ENCODE results near the gene ABHD2. TPM values are rescaled to one million over a fixed set of nuclear protein-coding genes. Genes with fewer than 3 reads are reported as not detected.
"Not testable (repeated sequence)": the region's sequence is repeated elsewhere in the genome, so short reads cannot be mapped to it uniquely, and the experiment has no call there.

ABHD2 gene, protein sequence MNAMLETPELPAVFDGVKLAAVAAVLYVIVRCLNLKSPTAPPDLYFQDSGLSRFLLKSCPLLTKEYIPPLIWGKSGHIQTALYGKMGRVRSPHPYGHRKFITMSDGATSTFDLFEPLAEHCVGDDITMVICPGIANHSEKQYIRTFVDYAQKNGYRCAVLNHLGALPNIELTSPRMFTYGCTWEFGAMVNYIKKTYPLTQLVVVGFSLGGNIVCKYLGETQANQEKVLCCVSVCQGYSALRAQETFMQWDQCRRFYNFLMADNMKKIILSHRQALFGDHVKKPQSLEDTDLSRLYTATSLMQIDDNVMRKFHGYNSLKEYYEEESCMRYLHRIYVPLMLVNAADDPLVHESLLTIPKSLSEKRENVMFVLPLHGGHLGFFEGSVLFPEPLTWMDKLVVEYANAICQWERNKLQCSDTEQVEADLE
- total RNA-seq = 10 to 100 TPM; 41.5 to 52.1 TPM

DNA sequence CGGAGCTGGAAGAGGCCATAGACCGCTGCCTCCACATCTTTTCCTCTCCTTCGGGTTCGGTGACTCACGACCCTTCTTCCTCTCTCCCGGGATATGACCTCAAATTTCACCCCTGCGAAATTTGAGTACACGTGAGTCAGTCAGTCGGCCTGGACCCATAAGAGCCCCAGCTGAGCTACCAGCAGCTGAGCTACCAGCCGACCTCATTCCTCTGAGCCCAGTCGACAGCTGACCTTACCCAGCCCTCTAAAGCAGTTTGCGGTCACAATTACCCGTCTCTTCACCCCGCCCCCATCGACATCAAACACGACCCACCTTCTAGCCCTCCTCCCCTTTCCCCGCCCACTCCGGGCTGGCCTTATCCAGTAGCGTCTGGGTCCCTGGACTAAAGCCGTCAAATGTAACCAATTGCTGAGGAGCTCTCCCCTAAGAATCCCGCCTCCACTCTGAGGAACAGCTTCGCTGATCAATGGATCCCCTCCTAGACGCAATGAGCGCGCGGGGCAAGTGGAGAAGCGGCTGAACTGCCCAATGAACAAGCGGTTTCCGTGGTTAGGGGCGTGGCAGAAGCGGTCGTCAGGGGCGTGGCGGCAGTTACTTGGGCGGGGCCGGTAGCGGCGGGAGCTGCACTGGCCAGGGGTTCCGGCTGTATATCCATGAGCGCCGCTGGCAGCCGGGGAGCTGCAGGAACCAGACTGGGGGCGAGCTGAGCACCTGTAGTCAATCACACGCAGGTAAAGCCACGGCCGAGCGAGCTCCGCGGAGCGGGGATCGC lies at the start of gene ABHD2:
TSS of gene ABHD2 (plus strand) at position 627 of the 775 bp plus-strand sequence. CDS start 27,872 bp downstream, outside the sequence.
- no peaks in the 10 kb centered on the region for H3K9me3 Mint-ChIP-seq (ENCODE audit: low read depth)
- peaks cover 4% of the 10 kb centered on the region for H3K36me3 Mint-ChIP-seq (ENCODE audit: low read depth)
- H3K4me1 Mint-ChIP-seq = peaks cover 36% of the 10 kb centered on the region
- no peaks in the 10 kb centered on the region for H3K27me3 Mint-ChIP-seq
- ATAC-seq (peak; percentile 98), DNase-seq (peak; percentile 99)
- no peak within 1 kb of the TSS for H3K4me3 Mint-ChIP-seq
- ChIA-PET POLR2A (interaction anchor here (0.6 to 2.7 kb wide), 11 partner anchors 8 to 455 kb away, joined by 3 to 9 read pairs (median 4); partner anchors contain the start of gene ISG20), CTCF (interaction anchor here (0.6 to 5.2 kb wide), 13 partner anchors 9 to 183 kb away, joined by 3 to 38 read pairs (median 4); partner anchors contain the start of gene FANCI)
- H3K27ac Mint-ChIP-seq = peak within 1 kb of the TSS; percentile 9
- intact Hi-C loops (cut with DNase I, micrococcal nuclease) = loop anchor here (1.0 to 5.0 kb wide), 9 partner anchors 79 to 542 kb away; partner anchors contain the start of genes AEN (in 1 of the 2), DET1 (in 1 of the 2), MFGE8 (in 1 of the 2) and POLG (in 1 of the 2)

DNA sequence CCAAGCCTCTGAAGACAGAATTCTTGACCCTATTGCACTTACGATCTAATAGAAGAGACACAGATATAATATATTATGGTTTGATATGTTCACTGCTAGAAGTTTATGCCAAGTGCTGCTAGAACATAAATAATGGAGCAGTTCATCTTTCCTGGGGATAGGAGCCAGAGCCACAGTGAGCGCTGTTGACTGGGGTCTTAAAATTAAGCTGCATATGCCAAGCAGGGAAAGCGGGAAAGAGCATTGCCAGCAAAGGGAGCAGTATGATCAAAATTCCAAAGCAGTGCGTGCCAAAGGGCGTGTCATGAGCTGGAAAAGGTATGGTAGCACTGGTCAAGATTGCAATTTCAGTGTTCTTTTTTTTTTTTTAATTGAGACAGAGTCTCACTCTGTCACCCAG lies 49.1 kb upstream of the ABHD2 start:
- ChIA-PET CTCF (interaction anchor here (0.5 kb wide), 1 partner anchor 21 kb away, joined by 3 read pairs; no protein-coding TSS in a partner anchor), POLR2A (no interaction called here)
- H3K27ac Mint-ChIP-seq = no peak overlapping the region
- H3K9me3 Mint-ChIP-seq (ENCODE audit: low read depth) = no peaks in the 10 kb centered on the region
- ATAC-seq (no peak), DNase-seq (no peak)
- no peaks in the 10 kb centered on the region for H3K36me3 Mint-ChIP-seq (ENCODE audit: low read depth)
- intact Hi-C loops (cut with DNase I, micrococcal nuclease) = no loop called here
- H3K27me3 Mint-ChIP-seq = peaks cover 3% of the 10 kb centered on the region
- H3K4me1 Mint-ChIP-seq = no peaks in the 10 kb centered on the region
- H3K4me3 Mint-ChIP-seq = no peak overlapping the region

DNA sequence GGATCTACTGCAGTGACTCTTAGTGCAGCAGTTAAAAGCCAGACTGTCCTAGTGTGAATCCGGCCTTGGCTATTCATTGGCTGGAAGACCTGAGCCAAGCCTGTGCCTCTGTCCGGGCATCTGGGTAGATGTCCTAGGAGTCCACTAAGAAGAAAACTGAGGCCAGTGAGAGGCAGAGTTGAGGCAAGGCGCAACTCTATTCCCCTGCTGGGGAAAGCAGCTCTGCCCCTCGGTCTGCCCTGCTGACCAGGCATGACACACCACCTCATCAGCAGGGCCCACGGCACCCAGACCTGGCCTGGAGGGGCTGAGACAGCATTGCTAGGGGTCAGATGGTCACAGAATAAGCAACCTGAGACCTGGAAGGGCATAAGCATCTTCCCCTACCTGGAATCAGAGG lies 46.7 kb upstream of the ABHD2 start:
- Mint-ChIP-seq H3K27ac (no peak overlapping the region), H3K27me3 (peaks cover 3% of the 10 kb centered on the region), H3K4me1 (no peaks in the 10 kb centered on the region), H3K4me3 (no peak overlapping the region), H3K9me3 (ENCODE audit: low read depth) (no peaks in the 10 kb centered on the region), H3K36me3 (ENCODE audit: low read depth) (no peaks in the 10 kb centered on the region)
- intact Hi-C loops (cut with DNase I, micrococcal nuclease) = no loop called here
- ChIA-PET POLR2A (no interaction called here), CTCF (interaction anchor here (0.7 to 1.5 kb wide), 2 partner anchors 14 to 16 kb away, joined by 3 to 4 read pairs; no protein-coding TSS in a partner anchor)
- ATAC-seq = no peak
- DNase-seq = no peak

GRCh38 chr15:89042387-89042786 lies 45.9 kb upstream of the ABHD2 start:
- ChIA-PET CTCF (interaction anchor here (1.1 to 1.2 kb wide), 2 partner anchors 15 to 87 kb away, joined by 3 to 7 read pairs; no protein-coding TSS in a partner anchor), POLR2A (no interaction called here)
- no peak for ATAC-seq
- H3K36me3 Mint-ChIP-seq (ENCODE audit: low read depth) = no peaks in the 10 kb centered on the region
- H3K9me3 Mint-ChIP-seq (ENCODE audit: low read depth) = no peaks in the 10 kb centered on the region
- peaks cover 3% of the 10 kb centered on the region for H3K27me3 Mint-ChIP-seq
- no peak overlapping the region for H3K4me3 Mint-ChIP-seq
- intact Hi-C loops (cut with DNase I, micrococcal nuclease) = no loop called here
- H3K4me1 Mint-ChIP-seq = no peaks in the 10 kb centered on the region
- no peak for DNase-seq
- H3K27ac Mint-ChIP-seq = no peak overlapping the region

DNA sequence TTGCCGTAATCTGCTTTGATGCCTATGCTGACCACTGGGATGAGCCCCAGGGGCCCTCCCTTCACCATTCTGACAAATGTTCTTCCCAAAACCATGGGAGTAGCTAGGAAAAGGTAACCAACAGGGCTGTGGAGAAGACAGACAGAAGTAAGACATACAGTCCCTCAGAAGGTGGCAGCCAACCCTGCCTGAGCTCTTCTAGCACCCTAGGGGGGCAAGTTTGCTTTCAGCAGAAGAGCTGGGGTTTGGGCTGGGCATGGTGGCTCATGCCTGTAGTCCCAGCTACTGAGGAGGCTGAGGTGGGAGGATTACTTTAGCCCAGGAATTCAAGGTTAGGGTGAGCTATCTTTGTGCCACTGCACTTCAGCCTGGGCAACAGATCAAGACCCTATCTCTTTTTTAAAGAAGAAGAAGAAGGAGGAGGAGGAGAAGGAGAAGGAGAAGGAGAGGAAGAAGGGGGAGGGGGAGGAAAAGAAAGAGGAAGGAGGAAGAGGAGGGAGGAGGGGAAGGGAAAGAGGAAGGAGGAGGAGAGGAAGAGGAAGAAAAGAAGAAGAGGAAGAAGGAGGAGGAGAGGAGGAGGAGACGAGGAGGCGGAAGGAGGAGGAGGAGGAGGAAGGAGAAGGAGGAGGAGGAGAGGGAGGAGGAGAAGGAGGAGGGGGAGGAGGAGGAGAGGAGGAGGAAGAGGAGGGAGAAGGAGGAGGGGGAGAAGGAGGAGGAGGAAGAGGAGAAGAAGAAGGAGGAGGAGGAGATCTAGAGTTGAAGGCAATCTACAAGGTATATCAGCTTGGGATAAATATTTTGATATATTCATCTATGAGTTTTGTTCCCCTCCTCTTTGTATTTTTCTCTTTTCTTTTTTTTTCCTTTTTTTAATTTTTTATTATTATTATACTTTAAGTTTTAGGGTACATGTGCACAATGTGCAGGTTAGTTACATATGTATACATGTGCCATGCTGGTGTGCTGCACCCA lies 44.9 kb upstream of the ABHD2 start:
- POLR2A ChIA-PET = no interaction called here

GRCh38 chr15:89049016-89049666 lies 39.1 kb upstream of the ABHD2 start:
- H3K4me3 Mint-ChIP-seq; H3K9me3 Mint-ChIP-seq (ENCODE audit: low read depth); H3K27ac Mint-ChIP-seq; POLR2A ChIA-PET; H3K36me3 Mint-ChIP-seq (ENCODE audit: low read depth); ATAC-seq; intact Hi-C loops (cut with DNase I, micrococcal nuclease); DNase-seq; H3K27me3 Mint-ChIP-seq: not testable (repeated sequence)
- peaks cover 19% of the 10 kb centered on the region for H3K4me1 Mint-ChIP-seq
- CTCF ChIA-PET = interaction anchor here (1.0 kb wide), 1 partner anchor 123 kb away, joined by 3 read pairs; no protein-coding TSS in a partner anchor

More for the DNA sequence above, 44.9 kb upstream of the ABHD2 start:
- Mint-ChIP-seq H3K4me3 (no peak overlapping the region), H3K27ac (no peak overlapping the region), H3K27me3 (no peaks in the 10 kb centered on the region), H3K36me3 (ENCODE audit: low read depth) (no peaks in the 10 kb centered on the region), H3K4me1 (no peaks in the 10 kb centered on the region), H3K9me3 (ENCODE audit: low read depth) (no peaks in the 10 kb centered on the region)
- CTCF ChIA-PET = interaction anchor here (0.6 to 1.2 kb wide), 3 partner anchors 14 to 399 kb away, joined by 3 to 7 read pairs (median 3); no protein-coding TSS in a partner anchor
- no peak for DNase-seq
- intact Hi-C loops (cut with DNase I, micrococcal nuclease) = no loop called here
- ATAC-seq = no peak

DNA sequence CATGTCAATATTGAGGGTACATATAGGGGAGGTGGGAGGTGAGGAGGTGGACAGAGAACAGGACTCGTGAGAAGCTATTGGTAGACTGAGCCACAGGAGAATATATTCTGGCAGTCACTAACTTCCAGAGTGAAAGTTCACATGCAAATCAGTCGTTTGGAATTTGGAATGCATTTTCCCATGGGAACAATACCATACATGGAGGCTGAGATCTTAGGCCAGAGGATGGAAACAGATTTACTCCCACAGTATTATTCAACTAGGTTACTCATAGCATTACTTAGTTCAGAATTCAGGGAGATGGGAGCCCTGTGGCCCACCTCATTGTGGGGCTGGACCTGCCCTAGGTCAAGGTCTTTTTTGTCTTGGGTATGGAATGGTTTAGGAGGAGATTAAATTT lies 36.4 kb upstream of the ABHD2 start:
- no peak overlapping the region for H3K4me3 Mint-ChIP-seq
- DNase-seq (no peak), ATAC-seq (no peak)
- ChIA-PET CTCF (interaction anchor here (3.7 kb wide), 1 partner anchor 125 kb away, joined by 16 read pairs; no protein-coding TSS in a partner anchor), POLR2A (no interaction called here)
- peaks cover 6% of the 10 kb centered on the region for H3K36me3 Mint-ChIP-seq (ENCODE audit: low read depth)
- H3K27ac Mint-ChIP-seq = no peak overlapping the region
- intact Hi-C loops (cut with DNase I, micrococcal nuclease) = no loop called here
- peaks cover 5% of the 10 kb centered on the region for H3K9me3 Mint-ChIP-seq (ENCODE audit: low read depth)
- H3K4me1 Mint-ChIP-seq = peaks cover 19% of the 10 kb centered on the region
- no peaks in the 10 kb centered on the region for H3K27me3 Mint-ChIP-seq

DNA sequence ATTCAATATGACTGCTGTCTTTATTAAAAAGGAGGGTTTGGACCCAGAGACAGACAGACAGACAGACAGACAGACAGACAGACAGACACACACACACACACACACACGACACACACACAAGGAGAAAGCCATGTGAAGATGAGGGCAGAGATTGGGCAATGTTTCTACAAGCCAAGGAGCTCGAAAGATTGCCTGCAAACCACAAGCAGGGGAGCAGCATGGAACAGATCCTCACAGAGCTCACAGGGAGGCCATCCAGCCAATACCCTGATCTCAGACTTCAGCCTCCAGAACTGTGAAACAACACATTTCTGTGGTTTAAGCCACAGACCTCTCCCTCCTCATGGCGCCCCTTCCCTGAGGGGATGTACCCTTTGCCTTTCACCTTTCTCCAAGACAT lies 35.8 kb upstream of the ABHD2 start:
- Mint-ChIP-seq H3K4me3 (no peak overlapping the region), H3K27me3 (no peaks in the 10 kb centered on the region), H3K4me1 (peaks cover 23% of the 10 kb centered on the region), H3K27ac (no peak overlapping the region), H3K36me3 (ENCODE audit: low read depth) (peaks cover 6% of the 10 kb centered on the region), H3K9me3 (ENCODE audit: low read depth) (peaks cover 5% of the 10 kb centered on the region)
- ChIA-PET CTCF (interaction anchor here (1.2 to 3.7 kb wide), 2 partner anchors 120 to 125 kb away, joined by 3 to 16 read pairs; no protein-coding TSS in a partner anchor), POLR2A (no interaction called here)
- DNase-seq (no peak), ATAC-seq (no peak)
- intact Hi-C loops (cut with DNase I, micrococcal nuclease) = no loop called here

DNA sequence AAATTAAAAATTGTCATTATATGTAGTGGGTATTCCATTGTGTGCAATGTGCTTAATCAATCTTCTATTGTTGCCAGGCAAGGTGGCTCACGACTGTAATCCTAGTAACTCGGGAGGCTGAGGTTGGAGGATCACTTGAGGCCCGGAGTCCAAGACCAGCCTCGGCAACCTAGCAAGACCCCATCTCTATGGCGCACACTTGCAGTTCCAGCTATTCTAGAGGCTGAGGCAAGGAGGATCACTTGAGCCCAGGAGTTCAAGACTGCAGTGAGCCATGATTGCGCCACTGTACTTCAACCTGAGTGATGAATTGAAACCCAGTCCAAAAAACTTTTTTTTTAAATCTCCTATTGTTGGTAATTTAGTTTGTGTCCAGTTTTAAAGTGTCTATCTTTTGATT lies 33.4 kb upstream of the ABHD2 start:
- ATAC-seq = no peak

More for the DNA sequence above, 33.4 kb upstream of the ABHD2 start:
- H3K36me3 Mint-ChIP-seq (ENCODE audit: low read depth) = peaks cover 3% of the 10 kb centered on the region
- no peak overlapping the region for H3K27ac Mint-ChIP-seq
- H3K27me3 Mint-ChIP-seq = no peaks in the 10 kb centered on the region
- no peak overlapping the region for H3K4me3 Mint-ChIP-seq
- POLR2A ChIA-PET = no interaction called here
- peaks cover 14% of the 10 kb centered on the region for H3K4me1 Mint-ChIP-seq
- intact Hi-C loops (cut with DNase I, micrococcal nuclease) = no loop called here
- H3K9me3 Mint-ChIP-seq (ENCODE audit: low read depth) = peaks cover 3% of the 10 kb centered on the region
- DNase-seq = no peak
- CTCF ChIA-PET = interaction anchor here (0.9 to 4.5 kb wide), 6 partner anchors 36 to 152 kb away, joined by 3 to 68 read pairs (median 6); no protein-coding TSS in a partner anchor

All from activated CD4-positive, alpha-beta T cell treated with anti-CD3 and anti-CD28 coated beads for 36 hours (primary cell).